ENCODE measurements around the gene CNTN1.

Gene CNTN1

DNA sequence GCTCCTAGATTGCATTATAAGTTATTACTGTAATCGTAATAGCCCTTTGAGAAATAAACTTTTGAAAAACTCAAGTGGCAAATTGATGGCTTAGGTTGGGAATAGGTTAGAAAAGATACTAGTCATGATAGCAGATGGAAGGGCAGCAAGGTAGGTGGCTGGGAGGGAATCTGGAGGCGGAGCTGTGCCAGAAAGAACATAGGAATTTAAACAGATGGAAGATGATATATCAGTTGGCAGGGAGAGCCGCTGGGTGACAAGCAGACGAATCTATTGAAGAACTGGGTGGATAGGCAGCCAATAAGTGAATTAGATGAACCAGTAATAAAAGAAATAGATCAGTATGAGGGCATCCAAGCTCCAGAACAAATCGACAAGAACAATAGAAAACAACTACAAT is 142.1 kb downstream of the CNTN1 start:
- TF ChIP-seq, protein P1, sequence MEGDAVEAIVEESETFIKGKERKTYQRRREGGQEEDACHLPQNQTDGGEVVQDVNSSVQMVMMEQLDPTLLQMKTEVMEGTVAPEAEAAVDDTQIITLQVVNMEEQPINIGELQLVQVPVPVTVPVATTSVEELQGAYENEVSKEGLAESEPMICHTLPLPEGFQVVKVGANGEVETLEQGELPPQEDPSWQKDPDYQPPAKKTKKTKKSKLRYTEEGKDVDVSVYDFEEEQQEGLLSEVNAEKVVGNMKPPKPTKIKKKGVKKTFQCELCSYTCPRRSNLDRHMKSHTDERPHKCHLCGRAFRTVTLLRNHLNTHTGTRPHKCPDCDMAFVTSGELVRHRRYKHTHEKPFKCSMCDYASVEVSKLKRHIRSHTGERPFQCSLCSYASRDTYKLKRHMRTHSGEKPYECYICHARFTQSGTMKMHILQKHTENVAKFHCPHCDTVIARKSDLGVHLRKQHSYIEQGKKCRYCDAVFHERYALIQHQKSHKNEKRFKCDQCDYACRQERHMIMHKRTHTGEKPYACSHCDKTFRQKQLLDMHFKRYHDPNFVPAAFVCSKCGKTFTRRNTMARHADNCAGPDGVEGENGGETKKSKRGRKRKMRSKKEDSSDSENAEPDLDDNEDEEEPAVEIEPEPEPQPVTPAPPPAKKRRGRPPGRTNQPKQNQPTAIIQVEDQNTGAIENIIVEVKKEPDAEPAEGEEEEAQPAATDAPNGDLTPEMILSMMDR (IDR thresholded peaks at IDR 0.05; ENCODE audit: insufficient read depth, missing control alignments): no peak
- DNase-seq (ENCODE audit: insufficient read length, low spot score) (no peak), FAIRE-seq (no peak)

DNA sequence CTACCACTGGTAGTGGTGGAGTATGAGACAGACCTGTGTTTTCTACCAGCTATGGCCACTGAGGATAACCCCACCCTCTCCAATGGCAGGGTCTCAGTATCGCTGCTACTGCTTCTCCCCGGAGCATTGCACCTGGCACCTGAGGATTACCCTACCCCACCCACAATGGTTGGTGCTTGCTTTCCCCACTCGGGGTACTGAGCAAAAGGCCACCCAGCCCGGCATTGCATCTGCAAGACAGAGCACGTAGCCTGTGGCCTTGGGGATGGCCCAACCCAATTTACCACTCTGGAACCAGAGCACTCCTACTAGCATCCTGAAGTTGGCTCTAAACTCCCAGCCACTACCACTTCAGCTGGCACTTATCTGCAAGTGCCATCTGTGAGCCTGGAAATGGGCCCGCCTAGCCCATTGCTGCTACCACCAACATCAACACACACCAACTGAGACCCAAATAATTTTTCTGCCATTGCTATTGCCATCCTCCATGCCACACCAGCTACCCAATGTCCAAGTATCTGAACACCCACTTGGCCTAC is 145.7 kb downstream of the CNTN1 start:
- TF ChIP-seq, protein P1 (IDR thresholded peaks at IDR 0.05; ENCODE audit: insufficient read depth, missing control alignments): no peak
- DNase-seq (ENCODE audit: insufficient read length, low spot score) (no peak), FAIRE-seq (no peak)

DNA sequence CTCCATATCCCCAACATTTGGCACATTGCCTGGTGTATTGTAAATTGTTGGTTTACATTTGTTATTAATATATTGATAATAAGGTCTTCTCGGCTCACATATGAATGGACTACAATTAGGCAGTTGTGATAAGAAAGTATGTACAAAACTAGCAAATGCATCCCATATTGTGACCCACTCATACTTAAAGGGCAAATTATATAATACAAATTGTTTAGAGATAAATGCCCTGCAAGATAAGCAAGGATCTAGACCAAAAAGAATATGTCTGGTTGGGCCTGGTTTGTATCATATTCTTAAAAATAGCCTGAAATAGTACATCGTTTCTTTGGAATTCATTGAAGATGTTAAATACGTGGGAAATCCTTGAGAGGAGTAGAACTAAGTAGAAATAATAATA is 151.3 kb downstream of the CNTN1 start:
- TF ChIP-seq, protein P1 (IDR thresholded peaks at IDR 0.05; ENCODE audit: insufficient read depth, missing control alignments): no peak
- FAIRE-seq (no peak), DNase-seq (ENCODE audit: insufficient read length, low spot score) (no peak)

DNA sequence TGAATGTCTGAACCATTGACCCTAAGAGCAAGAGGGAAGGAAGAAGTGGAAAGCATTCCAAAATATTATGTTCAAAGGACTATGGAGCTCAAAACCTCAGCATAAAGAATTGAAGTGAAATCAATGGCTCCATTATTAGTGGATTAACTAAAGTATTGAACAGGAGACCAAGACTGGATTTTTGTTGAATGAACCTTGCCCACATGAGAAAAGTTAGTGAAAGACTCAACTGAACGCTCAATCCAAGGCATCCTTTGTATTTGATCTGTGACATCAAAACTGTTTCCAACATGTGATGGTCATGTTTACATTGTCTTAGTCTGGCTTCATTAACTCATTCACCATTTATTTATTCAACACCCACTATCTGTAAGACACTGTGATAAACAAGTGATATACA is 161.0 kb downstream of the CNTN1 start:
- TF ChIP-seq, protein P1 (IDR thresholded peaks at IDR 0.05; ENCODE audit: insufficient read depth, missing control alignments): no peak
- FAIRE-seq (peak; percentile 29), DNase-seq (ENCODE audit: insufficient read length, low spot score) (no peak)

DNA sequence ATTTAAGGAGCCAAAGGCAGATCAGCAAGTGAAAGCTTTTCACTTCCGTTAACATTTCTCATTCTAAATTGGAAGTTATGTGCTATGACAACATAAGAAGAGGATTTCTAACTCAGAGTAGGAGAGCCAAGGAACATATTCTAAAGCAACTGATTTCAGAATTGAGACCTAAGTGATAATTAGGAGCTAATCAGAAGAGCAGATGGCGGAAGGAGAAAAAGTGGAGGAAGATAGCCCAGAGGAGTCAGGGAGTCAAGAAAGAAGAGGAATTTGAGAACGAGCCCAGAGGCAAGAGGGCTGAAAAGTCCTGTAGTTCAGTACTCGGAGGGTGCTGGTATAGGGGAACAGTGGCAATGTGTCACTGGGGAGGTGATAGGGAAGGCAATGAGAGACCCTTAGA is 162.4 kb downstream of the CNTN1 start:
- TF ChIP-seq, protein P1 (IDR thresholded peaks at IDR 0.05; ENCODE audit: insufficient read depth, missing control alignments): no peak
- DNase-seq (ENCODE audit: insufficient read length, low spot score) (no peak), FAIRE-seq (no peak)

DNA sequence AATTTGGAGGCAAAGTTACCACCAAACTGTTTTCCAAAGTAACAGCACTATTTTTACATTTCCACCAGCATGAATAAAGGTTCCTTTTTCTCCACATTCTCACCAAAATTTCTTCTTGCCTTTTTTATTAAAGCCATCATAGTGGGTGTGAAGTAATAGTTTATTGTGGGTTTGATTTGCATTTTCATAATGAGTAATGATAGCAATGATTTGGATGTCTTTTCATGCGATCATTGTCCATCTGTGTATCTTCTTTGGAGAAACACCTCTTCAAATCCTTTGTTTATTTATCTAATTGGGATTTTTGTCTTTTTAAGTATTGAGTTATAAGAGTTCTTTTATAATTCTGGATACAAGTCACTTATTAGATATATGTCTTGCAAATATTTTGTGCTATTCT is 172.7 kb downstream of the CNTN1 start:
- FAIRE-seq (no peak), DNase-seq (ENCODE audit: insufficient read length, low spot score) (no peak)
- TF ChIP-seq, protein P1 (IDR thresholded peaks at IDR 0.05; ENCODE audit: insufficient read depth, missing control alignments): no peak

DNA sequence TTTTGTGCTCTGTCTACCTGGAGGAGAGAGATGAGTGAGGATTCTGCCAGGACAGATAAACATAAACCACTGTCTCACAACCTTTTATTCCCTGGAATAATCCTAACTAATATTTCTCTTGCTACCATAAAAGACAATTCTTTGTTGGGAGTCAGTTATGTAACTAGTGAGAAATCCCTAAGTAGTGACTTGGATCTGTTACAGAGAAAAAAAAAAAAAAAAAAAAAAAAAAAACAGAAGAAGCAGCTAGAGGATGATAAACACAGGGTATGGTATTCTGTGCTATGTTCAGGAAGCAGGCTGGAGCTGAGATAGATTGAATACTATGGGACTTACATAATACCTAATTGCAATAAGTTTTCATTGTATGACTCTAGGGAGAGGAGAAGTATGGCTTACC is 178.7 kb downstream of the CNTN1 start:
- DNase-seq (ENCODE audit: insufficient read length, low spot score): no peak
- FAIRE-seq: no peak
- TF ChIP-seq, protein P1 (IDR thresholded peaks at IDR 0.05; ENCODE audit: insufficient read depth, missing control alignments): no peak

All from D721Med (cell line).